ENCODE results near the gene C3AR1.
"Not testable (repeated sequence)": the region's sequence is repeated elsewhere in the genome, so short reads cannot be mapped to it uniquely, and the experiment has no call there.

C3AR1 gene

DNA sequence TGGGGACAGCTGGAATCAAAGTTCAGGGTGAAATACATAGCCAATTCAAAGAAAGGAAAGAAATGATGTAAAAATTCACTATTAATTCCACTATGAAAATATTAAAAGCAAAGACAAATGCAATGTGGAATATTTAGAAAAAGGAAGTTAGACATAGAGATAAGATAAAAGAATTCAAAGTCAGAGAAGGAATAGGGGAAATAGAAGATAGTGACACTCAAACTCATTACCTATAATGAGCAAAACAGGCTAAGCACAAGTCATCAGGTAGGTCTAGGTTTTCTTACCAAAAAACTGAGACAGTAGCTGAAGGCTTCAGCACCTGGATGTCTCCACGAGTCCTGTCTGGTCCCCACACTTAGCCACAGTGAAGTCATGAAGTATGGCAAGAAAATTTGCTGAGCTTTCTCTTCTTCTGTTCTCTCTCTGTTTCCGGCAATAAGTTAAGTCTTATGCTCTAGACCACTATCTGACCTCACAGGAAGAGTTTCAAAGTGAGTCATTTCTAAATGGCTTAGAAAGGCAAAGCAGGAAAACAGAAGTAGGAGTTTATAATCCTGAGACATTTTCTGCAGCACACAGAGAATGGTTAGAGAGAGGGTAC lies at the start of gene C3AR1:
TSS of gene C3AR1 (minus strand) at position 369 of the 604 bp plus-strand sequence. CDS start 6,174 bp downstream, outside the sequence.
- DNase-seq = peak; percentile 41

DNA sequence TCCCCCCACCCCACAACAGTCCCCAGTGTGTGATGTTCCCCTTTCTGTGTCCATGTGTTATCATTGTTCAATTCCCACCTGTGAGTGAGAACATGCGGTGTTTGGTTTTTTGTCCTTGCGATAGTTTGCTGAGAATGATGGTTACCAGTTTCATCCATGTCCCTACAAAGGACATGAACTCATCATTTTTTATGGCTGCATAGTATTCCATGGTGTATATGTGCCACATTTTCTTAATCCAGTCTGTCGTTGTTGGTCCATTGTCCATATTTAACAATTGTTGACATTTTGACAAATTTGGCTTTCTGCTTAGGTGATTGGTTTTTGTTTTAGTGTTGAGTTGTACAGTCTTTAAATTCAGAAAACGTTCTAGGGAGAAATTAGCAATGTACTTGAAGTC lies 47.0 kb upstream of the C3AR1 start:
- DNase-seq = not testable (repeated sequence)

- DNase-seq = peak; percentile 78
Observed at GRCh38 chr12:8108808-8109398, 42.7 kb upstream of the C3AR1 start.

GRCh38 chr12:8099235-8099634 lies 33.1 kb upstream of the C3AR1 start:
- DNase-seq = no peak

GRCh38 chr12:8096281-8096915 lies 30.2 kb upstream of the C3AR1 start:
- no peak for DNase-seq

- DNase-seq = no peak
Observed at GRCh38 chr12:8093291-8093690, 27.1 kb upstream of the C3AR1 start.

DNA sequence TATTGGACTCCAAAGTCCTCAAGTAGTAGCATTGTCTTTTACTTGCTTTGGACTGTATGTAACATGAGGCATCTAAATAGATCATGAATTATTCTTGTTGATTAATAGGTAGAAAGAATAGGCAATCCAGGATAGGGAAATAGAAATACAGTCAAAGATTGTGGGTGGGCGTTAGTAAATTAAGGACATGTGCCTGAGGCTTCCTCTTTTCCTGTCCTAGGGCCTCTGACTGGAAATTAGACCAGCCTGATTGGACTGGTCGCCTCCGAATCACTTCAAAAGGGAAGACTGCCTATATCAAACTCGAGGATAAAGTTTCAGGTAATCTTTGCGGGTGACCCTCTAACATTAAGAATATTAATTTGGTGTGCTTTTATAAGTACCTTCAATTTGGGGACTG lies 23.6 kb upstream of the C3AR1 start:
- no peak for DNase-seq

DNA sequence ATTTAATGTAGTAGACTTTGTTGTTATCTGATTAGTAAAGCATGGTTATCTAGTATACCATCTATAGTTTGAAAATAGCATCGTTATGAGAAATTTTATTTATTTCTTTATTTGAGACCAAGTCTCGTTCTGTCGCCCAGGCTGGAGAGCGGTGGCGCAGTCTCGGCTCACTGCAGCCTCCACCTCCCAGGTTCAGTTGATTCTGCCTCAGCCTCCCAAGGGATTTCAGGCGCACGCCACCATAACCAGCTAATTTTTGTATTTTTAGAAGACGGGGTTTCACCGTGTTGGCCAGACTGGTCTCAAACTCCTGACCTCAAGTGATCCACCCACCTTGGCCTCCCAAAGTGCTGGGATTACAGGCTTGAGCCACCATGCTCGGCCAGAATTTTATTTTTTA lies 23.1 kb upstream of the C3AR1 start:
- not testable (repeated sequence) for DNase-seq

DNA sequence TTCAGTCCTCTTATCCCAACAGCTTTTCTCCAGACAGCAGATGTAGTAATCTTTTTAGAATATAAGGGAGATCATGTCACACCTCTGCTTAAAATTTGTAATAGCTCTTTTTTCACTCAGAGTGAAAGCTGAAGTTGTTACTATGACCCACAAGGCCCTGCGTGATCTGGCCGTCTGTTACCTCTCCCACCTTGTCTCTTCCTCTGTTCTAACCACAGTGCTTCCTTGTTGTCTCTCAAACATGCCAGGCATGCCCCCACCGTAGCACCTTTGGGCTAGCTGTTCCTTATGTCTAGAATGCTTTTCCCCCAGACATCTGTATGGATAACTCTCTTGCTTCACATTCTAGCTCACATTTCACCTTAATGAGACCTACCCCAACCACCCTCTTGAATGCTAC lies 22.4 kb upstream of the C3AR1 start:
- DNase-seq = peak; percentile 32

DNA sequence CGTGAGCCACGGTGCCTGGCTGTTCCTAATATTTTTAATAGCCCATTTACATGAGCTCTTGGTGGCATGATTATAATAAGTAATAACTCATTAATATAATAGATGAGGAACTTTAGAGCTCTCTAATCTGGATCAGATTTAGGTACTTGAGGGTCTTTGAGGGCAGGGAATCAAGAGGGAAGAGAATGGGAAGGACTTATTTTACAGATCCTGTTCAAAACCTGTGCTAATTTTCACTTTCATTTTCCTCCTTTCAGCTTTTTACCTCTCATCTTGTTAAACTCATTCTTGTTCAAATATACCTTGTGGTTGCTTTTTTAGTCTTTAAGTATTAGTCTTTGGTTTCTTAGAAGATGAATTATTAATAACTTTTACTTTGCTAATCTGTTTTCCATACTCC lies 21.5 kb upstream of the C3AR1 start:
- DNase-seq = no peak

GRCh38 chr12:8084351-8084750 lies 18.2 kb upstream of the C3AR1 start:
- DNase-seq = not testable (repeated sequence)

DNA sequence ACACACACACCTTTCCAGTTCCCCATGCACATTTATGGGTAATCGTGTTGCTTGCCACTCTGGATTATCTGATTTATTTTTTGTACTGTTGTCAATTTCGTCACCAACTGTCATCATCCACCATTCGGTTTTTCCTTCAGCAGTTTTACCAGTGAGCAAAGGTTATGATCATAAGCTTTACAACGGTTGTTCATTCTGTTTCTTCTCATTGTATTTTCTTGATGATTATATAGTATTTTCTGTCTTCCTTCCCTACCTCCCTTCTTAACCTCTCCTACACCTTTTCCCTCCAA lies 16.6 kb upstream of the C3AR1 start:
- DNase-seq = no peak

- peak; percentile 30 for DNase-seq
Observed at GRCh38 chr12:8081251-8081920, 15.2 kb upstream of the C3AR1 start.

DNA sequence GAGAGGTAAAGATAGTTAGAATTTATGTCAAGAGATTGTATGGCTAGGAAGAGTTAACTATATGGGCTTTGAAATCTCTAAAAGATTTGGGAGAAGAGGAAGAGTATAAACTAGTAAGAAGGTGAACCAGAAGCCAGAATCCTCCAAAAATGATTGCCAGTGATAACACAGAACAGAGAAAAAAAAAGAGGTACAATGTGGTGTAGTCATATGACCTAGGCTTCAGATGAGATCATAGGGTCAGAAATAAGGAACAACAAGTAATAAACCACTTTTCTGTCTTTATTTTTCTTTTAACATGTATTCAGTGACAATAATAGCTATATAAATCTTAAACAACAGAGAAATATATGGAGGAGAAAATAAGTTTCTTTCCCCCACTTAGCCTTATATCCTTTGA lies 14.0 kb upstream of the C3AR1 start:
- no peak for DNase-seq

GRCh38 chr12:8078916-8079315 lies 12.8 kb upstream of the C3AR1 start:
- no peak for DNase-seq

GRCh38 chr12:8078398-8078797 lies 12.2 kb upstream of the C3AR1 start:
- DNase-seq = peak; percentile 62

DNA sequence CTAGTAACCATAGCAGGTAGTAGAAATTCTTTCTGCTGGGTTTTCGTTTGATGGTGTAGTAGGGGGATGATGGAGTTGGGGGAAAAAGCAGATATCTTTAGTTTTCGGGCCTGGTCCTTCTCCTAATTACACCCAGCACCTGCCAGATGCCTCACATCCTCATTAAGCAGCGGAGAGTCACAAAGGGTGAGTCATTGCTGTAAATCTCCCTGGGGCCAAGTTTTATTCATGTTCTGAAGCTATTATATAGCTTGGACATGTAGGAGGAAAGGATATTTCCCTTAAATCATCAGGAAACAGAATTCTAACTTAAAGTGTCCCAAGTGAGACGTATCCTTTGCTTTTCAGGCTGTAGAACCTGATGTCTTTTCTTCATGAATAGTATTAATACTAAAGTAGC lies 11.0 kb upstream of the C3AR1 start:
- no peak for DNase-seq

DNA sequence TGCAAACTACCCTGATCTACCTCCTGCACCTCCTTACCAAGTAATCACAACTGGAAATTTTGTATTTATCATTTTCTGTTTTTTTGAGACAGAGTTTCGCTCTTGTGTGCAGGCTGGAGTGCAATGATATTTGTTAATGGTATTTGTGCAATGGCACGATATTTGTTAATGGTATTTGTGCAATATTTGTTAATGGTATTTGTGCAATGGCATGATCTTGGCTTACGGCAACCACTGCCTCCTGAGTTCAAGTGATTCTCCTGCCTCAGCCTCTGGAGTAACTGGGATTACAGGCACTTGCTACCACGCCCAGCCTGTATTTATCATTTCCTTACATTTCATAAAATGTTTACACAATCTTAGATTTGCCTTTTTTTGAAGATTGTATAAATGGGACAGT lies 10.2 kb upstream of the C3AR1 start:
- no peak for DNase-seq

- no peak for DNase-seq
Observed at GRCh38 chr12:8075935-8076334, 9.8 kb upstream of the C3AR1 start.

DNA sequence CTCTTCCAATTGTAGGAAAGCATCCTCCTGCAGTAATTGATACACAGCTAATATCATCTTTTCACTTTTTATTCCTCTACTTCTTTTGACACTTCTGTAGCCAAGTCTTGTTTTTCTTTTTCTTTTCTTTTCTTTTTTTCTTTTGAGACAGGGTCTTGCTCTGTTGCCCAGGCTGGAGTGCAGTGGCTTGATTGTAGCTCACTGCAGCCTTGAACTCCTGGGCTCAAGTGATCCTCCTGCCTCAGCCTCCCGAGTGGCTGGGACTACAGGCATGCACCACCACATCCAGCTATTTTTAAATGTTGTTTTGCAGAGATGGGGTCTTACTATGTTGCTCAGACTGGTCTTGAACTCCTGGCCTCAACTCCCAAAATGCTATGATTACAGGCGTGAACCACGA lies 5.7 kb upstream of the C3AR1 start:
- DNase-seq = not testable (repeated sequence)

GRCh38 chr12:8069582-8069981 lies 3.4 kb upstream of the C3AR1 start:
- DNase-seq = no peak

DNA sequence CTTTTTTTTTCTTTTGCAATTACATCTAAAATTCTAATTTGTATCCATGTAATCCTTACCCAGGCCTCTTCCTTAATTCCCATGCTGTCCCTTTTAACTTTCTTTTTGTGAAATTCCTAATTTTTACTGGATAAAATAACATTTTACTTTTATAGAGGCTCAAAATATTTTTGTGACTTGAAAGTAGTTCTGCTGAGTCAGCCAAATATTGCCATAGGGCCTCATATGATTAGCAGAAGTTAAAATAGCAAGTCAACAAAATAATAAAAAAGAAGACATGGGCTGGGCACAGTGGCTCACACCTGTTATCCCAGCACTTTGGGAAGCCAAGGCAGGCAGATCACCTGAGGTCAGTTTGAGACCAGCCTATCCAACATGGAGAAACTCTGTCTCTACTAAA lies 2.0 kb downstream of the C3AR1 start:
- DNase-seq = no peak

DNA sequence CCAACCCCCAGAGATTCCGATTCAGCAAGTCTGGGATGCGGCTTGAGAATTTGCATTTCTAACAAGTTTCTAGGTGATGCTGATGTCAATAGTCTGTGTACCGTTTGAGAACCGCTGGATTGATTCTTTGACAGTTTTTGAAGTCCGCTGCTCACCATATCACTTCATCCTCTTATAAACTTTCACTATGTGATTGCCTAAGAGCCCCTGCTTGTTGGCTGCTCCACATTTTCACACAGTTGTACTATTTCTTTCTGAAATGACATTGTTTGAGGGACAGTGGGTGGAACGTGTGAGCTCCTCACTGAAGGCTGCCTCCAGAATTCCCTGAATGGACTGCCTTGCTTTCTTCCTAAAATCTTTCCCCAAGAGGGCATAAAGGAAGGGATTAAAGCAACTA lies 7.7 kb downstream of the C3AR1 start:
- no peak for DNase-seq

- DNase-seq = no peak
Observed at GRCh38 chr12:8057839-8058238, 8.3 kb downstream of the C3AR1 start.
